Measurements from ENCODE around the gene ADAT2.
"Not testable (repeated sequence)": the region's sequence is repeated elsewhere in the genome, so short reads cannot be mapped to it uniquely, and the experiment has no call there.

GRCh38 chr6:143468823-143469222 lies 18.3 kb upstream of the ADAT2 start:
- TF ChIP-seq POLR2AphosphoS5 (IDR thresholded peaks at IDR 0.05; ENCODE audit: low read depth, low read length); CTCF (IDR thresholded peaks at IDR 0.05); USF2 (IDR thresholded peaks at IDR 0.05; ENCODE audit: borderline replicate concordance, low read depth, low read length): not testable (repeated sequence)
